B cell (primary cell): ENCODE data around the gene GLIS1. TPM values are rescaled to one million over a fixed set of nuclear protein-coding genes. Genes with fewer than 3 reads are reported as not detected.

Source experiments
- ATAC-seq: fragments of 200-7000 bp; cut with Tn5 transposase; one replicate; pipeline ENCODE4 v1.10.0; 2021; ENCODE audit warnings: low read depth, mild to moderate bottlenecking, moderate number of reproducible peaks, moderate library complexity
- CTCF ChIA-PET: fragments of 350-600 bp; sonication (Branson Sonifier 250); formaldehyde crosslinking; loops from one replicate; lab custom pipeline; 2021; ENCODE audit warnings: antibody characterized with exemption, inconsistent platforms; lab: Charles Lee
- POLR2A ChIA-PET: fragments of 350-600 bp; sonication (Branson Sonifier 250); formaldehyde crosslinking; loops from one replicate; lab custom pipeline; 2021; ENCODE audit warnings: antibody characterized with exemption; lab: Charles Lee
- DNase-seq: peaks from one replicate; pipeline ENCODE4 v3.0.0; 2013
- H2AFZ ChIP-seq: 2 replicates; pipeline ENCODE4 v1.6.1; 2012; ENCODE audit warnings: mild to moderate bottlenecking, low read depth, low read length; ENCODE audit not compliant: insufficient read depth, poor library complexity, severe bottlenecking
- H3K27ac ChIP-seq, 2 donors: 1 replicate in 1 of 2; 2 replicates in 1 of 2; pipeline ENCODE4 v1.5.1; 2012 to 2013; ENCODE audit warnings: low read length in 2 of 2, mild to moderate bottlenecking in 2 of 2, moderate library complexity in 1 of 2
- H3K27me3 ChIP-seq, 4 experiments: fragments of 200-600 bp in 1 of 4; sonication (generic) in 1 of 4; replicated peaks in 1 of 4; 1 replicate in 2 of 4; 2 replicates in 2 of 4; pipeline versions ENCODE4 v1.6.1 to v1.7.0; 2013 to 2016; ENCODE audit warnings: low read length in 3 of 4, mild to moderate bottlenecking in 2 of 4, mixed read lengths in 1 of 4, moderate library complexity in 1 of 4; ENCODE audit not compliant: insufficient read depth in 4 of 4, control insufficient read depth in 3 of 4; ENCODE audit errors: control extremely low read depth in 1 of 4
- H3K36me3 ChIP-seq, 2 experiments: replicated peaks in 1 of 2; 1 replicate in 1 of 2; 2 replicates in 1 of 2; pipeline versions ENCODE4 v1.6.1 to v1.7.1; 2013; ENCODE audit warnings: low read length in 1 of 2; ENCODE audit not compliant: insufficient read depth in 2 of 2, control insufficient read depth in 1 of 2; ENCODE audit errors: control extremely low read depth in 1 of 2, extremely low read depth in 1 of 2
- H3K4me1 ChIP-seq, 2 donors: fragments of 200-600 bp in 1 of 2; sonication (generic) in 1 of 2; 1 replicate in 1 of 2; 2 replicates in 1 of 2; pipeline versions ENCODE4 v1.5.1 to v1.6.1; 2013 to 2017; ENCODE audit warnings: low read length in 2 of 2; ENCODE audit not compliant: control insufficient read depth in 2 of 2, insufficient read depth in 2 of 2
- H3K4me2 ChIP-seq: replicated peaks from 2 replicates; pipeline ENCODE3; 2012; ENCODE audit warnings: mild to moderate bottlenecking, low read depth, low read length; ENCODE audit not compliant: poor library complexity, severe bottlenecking
- H3K4me3 ChIP-seq, 5 experiments: fragments of 200-600 bp in 1 of 5; sonication (generic) in 1 of 5; 1 replicate in 3 of 5; 2 replicates in 2 of 5; pipeline versions ENCODE4 v1.5.1 to v1.7.0; 2011 to 2016; ENCODE audit warnings: low read length in 4 of 5, mild to moderate bottlenecking in 4 of 5, low read depth in 2 of 5, control low read depth in 1 of 5, moderate library complexity in 1 of 5; ENCODE audit not compliant: insufficient read depth in 1 of 5; ENCODE audit errors: control extremely low read depth in 1 of 5, extremely low read depth in 1 of 5
- H3K79me2 ChIP-seq: fragments of 200-600 bp; sonication (generic); one replicate; pipeline ENCODE4 v1.6.0; 2016; ENCODE audit warnings: low read length; ENCODE audit not compliant: control insufficient read depth, insufficient read depth
- H3K9ac ChIP-seq: fragments of 200-600 bp; sonication (generic); 2 replicates; pipeline ENCODE4 v1.6.1; 2017; ENCODE audit warnings: mild to moderate bottlenecking, low read length, moderate library complexity
- H3K9me3 ChIP-seq, 3 donors: one replicate each; pipeline versions ENCODE4 v1.6.1 to v1.7.1; 2013; ENCODE audit warnings: low read length in 2 of 3; ENCODE audit not compliant: control insufficient read depth in 2 of 3, insufficient read depth in 1 of 3; ENCODE audit errors: control extremely low read depth in 1 of 3
- H4K20me1 ChIP-seq: 2 replicates; pipeline ENCODE4 v1.6.0; 2012; ENCODE audit warnings: mild to moderate bottlenecking, low read length; ENCODE audit not compliant: insufficient read depth, control insufficient read depth, poor library complexity, severe bottlenecking
- H3K27ac Mint-ChIP-seq: one replicate; pipeline ENCODE4 v1.8.0; 2021; ENCODE audit warnings: mixed read lengths
- H3K27me3 Mint-ChIP-seq: one replicate; pipeline ENCODE4 v1.8.0; 2021; ENCODE audit warnings: mixed read lengths
- H3K4me1 Mint-ChIP-seq: one replicate; pipeline ENCODE4 v1.8.0; 2021; ENCODE audit warnings: mixed read lengths
- H3K4me3 Mint-ChIP-seq: one replicate; pipeline ENCODE4 v1.8.0; 2021; ENCODE audit warnings: mixed read lengths
- H3K9me3 Mint-ChIP-seq: one replicate; pipeline ENCODE4 v1.8.0; 2022; ENCODE audit warnings: mixed read lengths; ENCODE audit not compliant: insufficient read depth
- CTCF ChIP-seq: fragments of 200-600 bp; IDR thresholded peaks from one replicate; pipeline ENCODE4 v1.8.0; 2022; ENCODE audit warnings: antibody characterized with exemption, mild to moderate bottlenecking
- EZH2 ChIP-seq: IDR thresholded peaks from 2 replicates; pipeline ENCODE4 v1.6.1; 2012; ENCODE audit warnings: borderline replicate concordance, low read depth, mild to moderate bottlenecking, moderate library complexity, low read length; ENCODE audit not compliant: insufficient read depth, poor library complexity, severe bottlenecking
- WGBS: methylation state at CpG from one replicate; pipeline ENCODE4 v1.1.5; 2013; ENCODE audit warnings: missing lambda C conversion rate; ENCODE audit not compliant: insufficient coverage; 5-methylcytosine and 5-hydroxymethylcytosine counted together
- intact Hi-C: fragments of 100-400 bp; cut with micrococcal nuclease; formaldehyde crosslinking; loops from one replicate; pipeline ENCODE4 v1.10.0; 2022
- polyA plus RNA-seq: library from polyadenylated mRNA; depleted of rRNA; stranded (reverse); fragments of >200 nt; gene quantifications from 2 replicates; pipeline ENCODE4 v1.2.3, GENCODE V29; 2012
- total RNA-seq, 2 donors: library from RNA; stranded (reverse); fragments of 120-200 nt in 1 of 2; gene quantifications; 1 replicate in 1 of 2; 2 replicates in 1 of 2; pipeline versions ENCODE4 v1.2.3 to v1.2.4, GENCODE V29; 2013 to 2022

GLIS1 gene
- total and polyA plus RNA-seq, 2 donors (not counting 1 experiment from before 2014, with no cell fraction given) = not detected

GRCh38 chr1:53460211-53460634, 278.7 kb downstream of the GLIS1 start:
- no peak overlapping the region for H3K27ac ChIP-seq
- no peak overlapping the region for H3K9ac ChIP-seq
- ChIA-PET POLR2A (no interaction called here), CTCF (no interaction called here)
- DNase-seq (no peak), ATAC-seq (no peak)
- no peak overlapping the region for H3K4me3 Mint-ChIP-seq
- H3K4me1 ChIP-seq = no peaks in the 10 kb centered on the region
- TF ChIP-seq CTCF = no peak
- no peak for TF ChIP-seq EZH2
- H3K4me3 ChIP-seq = no peak overlapping the region
- no peaks in the 10 kb centered on the region for H3K9me3 Mint-ChIP-seq
- no peaks in the 10 kb centered on the region for H3K27me3 ChIP-seq
- H3K79me2 ChIP-seq = no peaks in the 10 kb centered on the region
- intact Hi-C loops = no loop called here
- no peaks in the 10 kb centered on the region for H3K9me3 ChIP-seq
- 97% methylated on average over 22 of the region's 25 CpGs for WGBS
- H3K27ac Mint-ChIP-seq = no peak overlapping the region
- no peak overlapping the region for H3K4me2 ChIP-seq
- no peak overlapping the region for H2AFZ ChIP-seq
- peaks cover 6% of the 10 kb centered on the region for H3K27me3 Mint-ChIP-seq
- no peaks in the 10 kb centered on the region for H3K36me3 ChIP-seq
- no peaks in the 10 kb centered on the region for H3K4me1 Mint-ChIP-seq
- H4K20me1 ChIP-seq = no peaks in the 10 kb centered on the region

GRCh38 chr1:53459321-53460175, 279.4 kb downstream of the GLIS1 start, which contains the start of gene DMRTB1:
Gene DMRTB1 (plus strand): TSS chr1:53459399. CDS start chr1:53459454, 55 bp downstream.
- WGBS = 93% methylated on average over 81 of the region's 82 CpGs
- Histone ChIP-seq H3K4me1 (no peaks in the 10 kb centered on the region), H3K4me2 (no peak within 1 kb of the TSS), H3K27me3 (no peaks in the 10 kb centered on the region), H3K79me2 (no peaks in the 10 kb centered on the region), H3K36me3 (no peaks in the 10 kb centered on the region), H4K20me1 (no peaks in the 10 kb centered on the region), H2AFZ (no peak within 1 kb of the TSS), H3K9me3 (no peaks in the 10 kb centered on the region), H3K9ac (no peak within 1 kb of the TSS), H3K4me3 (no peak within 1 kb of the TSS), H3K27ac (no peak within 1 kb of the TSS)
- Mint-ChIP-seq H3K27ac (no peak within 1 kb of the TSS), H3K4me3 (no peak within 1 kb of the TSS), H3K4me1 (no peaks in the 10 kb centered on the region), H3K27me3 (peaks cover 9% of the 10 kb centered on the region), H3K9me3 (no peaks in the 10 kb centered on the region)
- ChIA-PET POLR2A (no interaction called here), CTCF (no interaction called here)
- intact Hi-C loops = no loop called here
- DNase-seq (no peak), ATAC-seq (no peak)
- TF ChIP-seq CTCF = no peak
- no peak for TF ChIP-seq EZH2
